ENCODE results near the gene TLCD1. TPM values are rescaled to one million over a fixed set of nuclear protein-coding genes. Genes with fewer than 3 reads are reported as not detected.

Gene TLCD1
- total RNA-seq, 1 donor from 2014 or later: 3.1 TPM

GRCh38 chr17:28748852-28749515 lies 23.0 kb upstream of the TLCD1 start:
- Histone ChIP-seq H3K4me1 (peaks cover 50% of the 10 kb centered on the region), H3K9me3 (replicated peaks) (no peaks in the 10 kb centered on the region), H3K27ac (replicated peaks) (no peak overlapping the region), H3K36me3 (peaks cover 13% of the 10 kb centered on the region), H3K4me3 (no peak overlapping the region), H3K27me3 (ENCODE audit: low read depth) (no peaks in the 10 kb centered on the region)
- no peak for DNase-seq
- TF ChIP-seq CTCF (IDR thresholded peaks at IDR 0.05; ENCODE audit: borderline replicate concordance): no peak
- intact Hi-C loops (cut with micrococcal nuclease): no loop called here

GRCh38 chr17:28747801-28748750 lies 22.0 kb upstream of the TLCD1 start:
- no peak for DNase-seq
- Histone ChIP-seq H3K9me3 (replicated peaks) (no peaks in the 10 kb centered on the region), H3K4me1 (peaks cover 57% of the 10 kb centered on the region), H3K4me3 (no peak overlapping the region), H3K27me3 (ENCODE audit: low read depth) (no peaks in the 10 kb centered on the region), H3K27ac (replicated peaks) (no peak overlapping the region), H3K36me3 (peaks cover 13% of the 10 kb centered on the region)
- TF ChIP-seq CTCF (IDR thresholded peaks at IDR 0.05; ENCODE audit: borderline replicate concordance): no peak
- intact Hi-C loops (cut with micrococcal nuclease): no loop called here

- Histone ChIP-seq H3K27me3 (ENCODE audit: low read depth) (no peaks in the 10 kb centered on the region), H3K36me3 (peaks cover 13% of the 10 kb centered on the region), H3K4me1 (peaks cover 62% of the 10 kb centered on the region), H3K9me3 (replicated peaks) (no peaks in the 10 kb centered on the region), H3K27ac (replicated peaks) (peak overlapping the region; percentile 30), H3K4me3 (no peak overlapping the region)
- TF ChIP-seq CTCF (IDR thresholded peaks at IDR 0.05; ENCODE audit: borderline replicate concordance): no peak
- intact Hi-C loops (cut with micrococcal nuclease): no loop called here
- no peak for DNase-seq
These were observed 21.1 kb upstream of the TLCD1 start for GRCh38 chr17:28747051-28747691.

DNA sequence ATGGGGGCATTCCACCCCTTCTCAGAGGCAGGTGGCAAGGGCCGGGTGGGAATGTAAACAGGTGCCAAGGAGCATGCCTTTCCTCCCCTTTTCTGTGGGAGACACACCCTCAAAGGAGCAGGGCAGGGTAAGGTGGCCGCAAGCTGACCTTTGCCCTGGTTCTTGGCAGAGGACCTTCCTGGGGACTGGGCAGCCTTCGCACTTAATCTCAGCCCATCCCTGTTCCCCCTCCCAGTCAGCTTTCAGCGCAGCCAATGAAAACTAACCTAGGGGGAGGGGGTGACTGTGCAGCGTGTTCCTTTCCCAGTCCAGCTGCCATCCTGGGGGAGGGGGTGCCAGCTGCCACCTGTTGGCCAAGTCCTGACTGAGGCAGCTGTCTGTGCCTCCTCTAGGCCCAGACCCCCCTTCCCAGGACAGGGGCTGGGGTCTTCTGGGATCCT lies 20.6 kb upstream of the TLCD1 start:
- no peaks in the 10 kb centered on the region for H3K27me3 ChIP-seq (ENCODE audit: low read depth)
- peak overlapping the region; percentile 30 for H3K27ac ChIP-seq (replicated peaks)
- no peak for TF ChIP-seq CTCF (IDR thresholded peaks at IDR 0.05; ENCODE audit: borderline replicate concordance)
- peaks cover 62% of the 10 kb centered on the region for H3K4me1 ChIP-seq
- H3K9me3 ChIP-seq (replicated peaks): no peaks in the 10 kb centered on the region
- DNase-seq: no peak
- H3K36me3 ChIP-seq: peaks cover 13% of the 10 kb centered on the region
- H3K4me3 ChIP-seq: no peak overlapping the region
- intact Hi-C loops (cut with micrococcal nuclease): no loop called here

DNA sequence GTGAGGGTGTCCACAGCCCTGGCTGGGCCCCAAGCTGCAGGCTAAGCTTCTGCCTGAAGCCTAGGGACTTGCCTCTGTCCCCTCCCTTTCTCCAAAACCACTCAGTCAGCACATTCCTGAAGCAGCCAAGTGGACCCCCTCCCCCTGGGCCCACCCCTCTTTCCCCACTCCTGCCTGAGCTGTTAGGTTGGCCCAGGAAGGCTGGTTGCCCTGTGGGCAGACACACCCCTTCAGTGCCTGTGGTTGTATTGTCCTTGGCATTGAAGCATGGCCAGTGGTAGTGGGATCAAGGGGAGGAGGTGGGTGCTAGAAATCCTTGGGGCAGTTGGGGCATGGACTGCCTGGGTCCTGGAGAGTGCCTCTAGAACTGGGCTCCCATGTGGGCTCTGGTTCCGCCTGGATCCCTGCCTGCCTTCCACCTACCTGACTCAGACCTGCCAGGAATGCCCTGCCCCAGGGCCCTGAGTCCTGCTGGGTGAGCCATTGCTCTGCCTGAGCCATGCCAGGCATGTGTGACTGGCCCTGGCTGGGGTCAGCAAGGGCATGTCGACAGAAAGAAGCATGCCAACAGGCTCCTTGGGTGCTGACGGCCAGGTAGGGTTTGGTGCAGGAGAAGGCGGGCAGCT lies 19.9 kb upstream of the TLCD1 start:
- intact Hi-C loops (cut with micrococcal nuclease): no loop called here
- peaks cover 13% of the 10 kb centered on the region for H3K36me3 ChIP-seq
- no peak for DNase-seq
- H3K9me3 ChIP-seq (replicated peaks): no peaks in the 10 kb centered on the region
- H3K27ac ChIP-seq (replicated peaks): peak overlapping the region; percentile 87
- TF ChIP-seq CTCF (IDR thresholded peaks at IDR 0.05; ENCODE audit: borderline replicate concordance): no peak
- H3K27me3 ChIP-seq (ENCODE audit: low read depth): no peaks in the 10 kb centered on the region
- H3K4me3 ChIP-seq: peak overlapping the region; percentile 84
- peaks cover 62% of the 10 kb centered on the region for H3K4me1 ChIP-seq

Measured in left ventricle myocardium inferior (tissue), 1 donor.